HTERT RPE-1 (cell line): Measurements from ENCODE around the gene CEL.

Source experiments
- in situ Hi-C: fragments of 300-500 bp; cut with MboI; formaldehyde crosslinking; loops from 4 replicates; pipeline ENCODE4 v1.14.3; 2020; ENCODE audit warnings: low sequenced_read_pairs

Gene CEL

DNA sequence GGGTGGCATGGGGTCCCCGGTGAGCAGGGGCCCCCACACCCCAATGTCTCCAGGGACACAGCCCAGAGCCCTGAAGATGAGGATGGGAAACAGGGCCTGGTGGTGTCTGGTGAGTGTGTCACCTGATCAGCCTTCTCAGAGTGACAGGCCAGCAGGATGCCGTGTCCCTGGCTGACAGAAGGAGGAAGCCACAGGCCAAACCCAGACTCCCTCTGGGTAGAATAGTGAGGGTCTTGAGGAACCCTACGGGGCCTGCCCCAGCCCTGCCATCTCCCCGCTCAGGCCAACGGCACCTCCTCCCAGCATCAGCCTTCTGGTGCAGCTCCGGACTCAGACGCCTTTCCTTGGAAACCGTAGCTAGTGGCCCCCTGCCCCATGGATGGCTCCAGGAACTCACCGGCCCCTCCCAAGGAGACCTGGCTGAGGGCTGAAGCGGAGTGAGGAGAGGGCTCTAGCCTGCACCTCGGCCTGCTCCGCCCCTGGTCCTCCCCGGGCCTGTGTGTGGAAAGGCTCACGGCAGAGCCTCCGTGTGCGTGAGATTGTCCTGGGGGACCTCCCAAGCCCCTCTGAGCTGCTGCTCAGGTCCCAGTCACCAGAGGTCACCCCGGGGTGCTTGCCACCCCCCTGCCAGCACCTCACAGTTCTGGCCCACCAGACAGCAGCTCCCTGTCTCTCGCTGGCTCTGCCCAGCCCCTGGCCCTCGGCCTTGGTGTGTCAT lies 53.3 kb downstream of the CEL start:
- in situ Hi-C loops: no loop called here

DNA sequence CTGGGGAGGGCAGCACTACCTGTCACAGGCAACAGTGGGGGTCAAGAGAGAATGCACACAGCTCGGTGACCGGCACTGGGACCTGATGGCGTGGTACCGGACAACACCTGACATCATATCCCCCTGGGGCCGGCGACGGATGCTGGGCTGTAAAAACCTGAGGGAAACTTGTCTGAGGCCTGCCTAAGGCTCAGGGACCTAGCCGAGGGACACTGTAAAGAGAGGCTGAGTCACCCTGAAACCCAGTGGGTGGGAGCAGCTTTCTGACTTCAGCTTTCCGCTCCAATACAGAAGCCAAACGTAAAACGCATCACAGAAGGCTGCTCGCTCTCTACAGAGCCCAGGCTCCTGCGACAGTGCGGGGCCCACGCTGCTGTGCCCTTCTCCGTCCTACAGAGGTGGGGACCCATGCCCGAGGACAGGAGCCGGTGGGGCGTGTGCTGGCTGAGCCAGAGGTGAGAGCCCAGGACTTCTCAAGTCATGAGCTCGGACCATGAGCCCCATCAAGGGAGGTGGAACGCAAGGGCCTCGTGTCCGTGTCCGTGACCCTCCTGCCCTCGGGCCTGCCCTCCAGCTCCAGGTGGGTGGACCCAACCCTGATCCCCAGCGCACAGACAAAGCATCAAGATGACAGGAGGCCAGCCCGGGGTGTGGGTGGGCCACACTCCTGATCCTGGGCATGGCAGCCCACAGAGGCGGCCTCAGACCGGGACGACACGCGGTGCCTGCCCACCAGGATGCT lies 54.0 kb downstream of the CEL start:
- in situ Hi-C loops: no loop called here

DNA sequence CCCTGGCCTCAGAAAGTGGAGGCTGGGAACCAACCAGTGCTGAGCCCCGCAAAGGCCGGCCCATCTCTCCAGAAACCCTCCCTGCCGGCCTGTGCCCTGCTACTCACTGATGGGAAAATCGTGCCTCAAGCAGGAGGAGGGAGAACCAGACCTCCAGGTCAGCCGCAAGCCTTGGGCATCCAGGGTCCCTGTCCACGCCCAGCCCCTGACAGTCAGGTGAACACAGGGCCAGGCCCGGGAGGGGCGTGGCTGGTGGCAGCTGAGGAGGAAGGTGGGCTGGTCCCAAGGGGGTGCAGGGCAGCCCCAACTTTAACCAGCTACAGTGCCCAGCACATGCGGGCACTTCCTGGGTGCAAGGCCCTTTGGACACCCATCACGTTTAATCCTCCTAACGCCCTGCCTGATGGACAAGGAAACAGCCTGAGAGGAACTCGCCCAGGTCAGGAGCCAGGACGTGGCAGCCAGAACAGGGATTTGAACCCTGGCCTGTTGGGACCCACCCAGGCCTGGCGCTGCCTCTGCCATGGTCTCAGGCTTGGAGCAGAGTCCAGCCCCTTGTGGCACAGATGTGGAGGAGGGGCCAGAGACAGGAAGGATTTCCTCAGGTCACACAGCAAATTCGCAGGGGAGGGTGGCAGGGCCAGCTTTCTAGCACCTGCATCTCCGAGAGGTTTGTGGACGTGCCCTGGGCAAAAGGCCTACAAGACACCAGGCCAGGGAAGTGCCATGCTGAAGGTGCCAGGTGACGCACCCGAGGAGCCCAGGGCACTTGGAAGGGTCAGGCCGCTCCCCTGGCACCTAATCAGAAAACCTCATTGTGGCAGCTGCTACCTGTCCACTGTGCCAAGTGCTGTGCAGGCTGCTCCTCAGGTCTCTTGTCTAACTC lies 54.8 kb downstream of the CEL start:
- in situ Hi-C loops: no loop called here

DNA sequence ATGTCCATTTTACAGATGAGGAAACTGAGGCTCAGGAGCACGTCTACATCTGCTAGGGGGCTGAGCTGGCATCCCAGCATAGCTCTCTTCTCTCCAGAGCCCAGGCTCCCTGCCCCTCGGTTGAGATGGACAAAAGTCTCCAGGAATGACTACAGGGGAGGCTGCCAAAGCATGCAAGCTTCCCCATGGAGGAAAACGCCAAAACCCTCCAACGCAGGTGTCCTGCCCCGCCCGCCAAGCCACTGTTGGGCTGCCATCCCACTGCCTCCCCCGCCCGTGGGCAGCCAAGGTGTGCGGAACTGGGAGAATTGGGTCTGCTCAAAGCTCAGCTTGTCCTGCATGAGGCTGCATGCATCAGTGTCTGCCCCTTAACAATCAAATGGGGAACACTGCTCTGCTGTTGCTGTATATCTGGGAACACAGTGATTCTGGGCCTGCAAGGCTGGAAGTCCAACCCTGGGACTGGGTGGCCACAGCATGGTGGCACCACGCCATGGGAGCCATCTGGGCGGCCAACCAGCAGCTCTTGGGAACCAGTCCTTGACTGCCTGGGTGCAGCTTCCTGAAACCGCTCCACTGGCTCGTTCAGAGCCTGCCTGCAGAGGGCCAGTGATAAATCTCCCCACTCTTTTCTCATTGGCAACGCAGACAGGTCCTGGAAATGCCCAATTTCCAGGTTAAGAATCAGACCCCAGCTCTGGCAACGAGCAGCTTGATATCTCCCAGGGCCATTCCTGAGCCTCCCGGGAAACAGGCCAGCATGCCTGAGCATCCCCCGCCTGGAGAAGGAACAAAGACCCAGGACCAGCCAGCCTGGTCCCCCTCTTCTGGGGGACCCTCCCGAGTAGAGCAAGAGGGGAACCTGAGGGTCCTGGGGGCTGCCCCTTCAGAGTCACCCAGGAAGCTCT lies 55.7 kb downstream of the CEL start:
- in situ Hi-C loops: no loop called here

DNA sequence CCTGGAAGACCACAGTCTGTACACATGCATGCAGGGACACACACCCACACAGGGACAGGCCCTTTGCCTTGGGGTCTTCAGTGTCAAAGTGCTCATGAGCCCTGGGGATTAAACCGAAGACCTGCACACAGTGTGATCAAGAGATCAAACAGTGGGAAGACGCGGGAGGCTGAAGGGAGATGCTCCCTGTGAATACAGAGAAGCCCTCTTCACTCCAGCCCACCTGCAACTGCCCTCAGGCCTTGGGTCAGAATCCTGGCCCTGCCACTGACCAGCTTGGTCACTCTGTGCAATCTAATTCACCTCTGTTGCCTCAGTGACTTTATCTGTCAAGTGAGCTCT lies 56.4 kb downstream of the CEL start:
- in situ Hi-C loops: no loop called here

DNA sequence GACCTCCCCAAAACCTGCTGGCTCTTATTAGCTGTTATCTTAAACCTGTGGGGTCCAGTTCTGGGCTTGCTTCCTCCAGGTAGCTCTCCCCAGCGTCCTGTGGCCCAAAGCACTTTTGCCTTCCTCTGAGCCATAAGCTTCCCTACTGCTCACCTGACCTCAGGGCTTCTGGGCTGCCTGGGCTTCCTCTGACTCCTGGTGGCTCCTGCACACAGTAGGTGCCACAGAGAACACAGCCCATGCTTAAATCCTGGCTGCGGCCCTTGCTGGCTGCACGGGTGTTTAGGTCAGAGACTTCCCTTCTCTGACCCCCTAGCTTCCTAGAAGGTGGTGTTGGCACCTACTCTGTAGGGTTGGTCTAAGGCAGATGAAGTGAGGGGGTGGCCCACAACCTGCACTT lies 56.8 kb downstream of the CEL start:
- in situ Hi-C loops: no loop called here

DNA sequence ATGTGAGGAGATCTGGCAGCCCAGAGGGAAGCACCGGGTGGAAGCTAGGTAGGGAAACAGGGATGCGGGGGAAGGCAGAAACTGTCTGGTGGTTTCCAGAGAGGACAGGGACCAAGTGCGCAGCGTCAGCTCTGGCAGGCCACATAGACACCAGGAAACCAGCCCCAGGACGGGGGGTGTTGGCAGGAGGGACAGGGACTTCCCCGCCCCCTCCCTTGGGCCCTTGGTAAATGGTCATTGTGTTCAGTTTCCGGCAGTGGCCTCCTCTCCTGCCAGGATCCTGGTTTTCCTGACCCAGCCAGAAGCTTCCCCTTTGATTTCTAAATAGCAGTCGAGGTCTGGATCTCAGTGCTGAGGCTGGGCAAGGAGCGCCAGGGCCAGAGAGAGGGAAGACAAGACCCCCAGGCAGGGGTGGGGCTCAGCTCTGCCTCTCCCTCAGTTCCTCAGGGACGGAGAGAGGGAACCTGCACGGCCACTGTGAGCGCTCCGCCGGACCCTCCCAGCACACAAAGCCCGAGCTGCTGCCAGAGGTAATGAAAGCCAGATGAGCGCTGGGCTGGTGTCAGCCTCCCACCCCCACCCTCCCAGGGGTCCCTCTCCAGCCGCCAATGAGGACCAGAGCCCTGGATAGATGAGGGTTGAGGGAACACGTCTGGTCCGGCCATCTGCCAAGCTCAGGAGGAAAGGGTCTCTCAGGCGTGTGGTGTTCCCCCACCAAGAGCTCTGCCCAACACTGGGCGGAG lies 57.5 kb downstream of the CEL start:
- in situ Hi-C loops: no loop called here

DNA sequence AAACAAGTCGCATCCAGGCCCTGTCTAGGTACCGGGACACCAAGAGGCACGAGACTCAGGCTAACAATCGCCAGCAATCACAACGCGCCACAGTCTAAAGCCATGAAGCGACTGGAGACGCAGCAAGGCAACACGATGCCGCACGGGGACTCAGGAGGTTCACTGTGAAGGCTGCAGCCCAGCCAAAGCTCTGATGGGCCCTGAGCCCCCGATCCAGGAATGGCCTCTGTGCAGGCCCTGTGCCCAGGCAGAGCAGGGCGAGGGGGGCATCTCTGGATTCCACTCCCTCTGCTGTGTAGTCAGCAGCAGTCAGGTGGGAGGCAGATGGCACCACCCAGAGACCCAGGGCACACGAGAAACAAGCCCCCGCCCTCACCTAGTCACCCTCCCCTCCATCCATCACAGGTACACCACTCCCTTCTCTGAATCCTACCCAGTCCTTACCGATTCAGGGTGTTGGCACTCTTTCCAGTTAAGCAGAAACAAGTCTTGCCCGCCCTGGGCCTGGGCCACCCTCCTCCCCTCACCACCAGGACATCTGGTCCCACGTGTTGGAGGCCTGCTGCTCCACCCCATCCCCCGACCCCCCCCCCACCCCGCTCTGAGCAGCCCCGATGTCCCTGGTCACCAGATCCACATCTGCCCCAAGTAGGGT lies 58.2 kb downstream of the CEL start:
- in situ Hi-C loops: no loop called here

DNA sequence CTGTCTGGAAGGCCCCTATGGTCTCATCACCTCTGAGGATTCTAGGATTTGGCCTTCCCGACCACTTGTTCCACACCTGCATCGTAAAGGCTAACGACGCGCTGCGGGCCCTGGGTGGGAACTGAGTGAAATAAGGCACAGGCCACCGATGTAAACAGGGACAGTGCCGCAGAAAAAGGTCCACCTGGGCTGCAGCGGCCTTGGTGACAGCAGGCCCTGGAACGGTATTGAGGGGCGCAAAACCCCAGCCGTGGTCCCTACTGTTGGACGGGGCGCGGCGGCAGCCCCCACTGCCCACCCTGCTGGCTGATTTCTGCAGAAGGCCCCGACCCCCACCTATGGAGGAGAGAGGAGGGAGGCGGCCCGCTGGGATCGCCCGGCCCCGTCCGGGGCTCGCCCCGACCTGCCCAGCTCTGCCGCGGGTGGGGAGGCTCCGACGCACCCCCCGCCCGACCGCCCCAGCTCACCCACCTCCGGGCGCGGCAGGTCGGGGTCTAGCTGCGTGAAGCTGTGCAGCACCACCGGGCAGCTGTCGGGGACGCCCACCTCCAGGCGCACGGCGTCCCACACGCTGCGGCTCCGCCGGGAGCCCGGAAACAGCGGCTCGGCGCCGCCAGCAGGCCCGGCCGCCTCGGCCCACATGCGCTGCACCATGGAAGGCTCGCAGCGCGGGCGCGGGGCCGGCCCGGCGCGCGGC lies 58.9 kb downstream of the CEL start:
- in situ Hi-C loops: no loop called here
